ENCODE data around the gene GLIS1.

Gene GLIS1

DNA sequence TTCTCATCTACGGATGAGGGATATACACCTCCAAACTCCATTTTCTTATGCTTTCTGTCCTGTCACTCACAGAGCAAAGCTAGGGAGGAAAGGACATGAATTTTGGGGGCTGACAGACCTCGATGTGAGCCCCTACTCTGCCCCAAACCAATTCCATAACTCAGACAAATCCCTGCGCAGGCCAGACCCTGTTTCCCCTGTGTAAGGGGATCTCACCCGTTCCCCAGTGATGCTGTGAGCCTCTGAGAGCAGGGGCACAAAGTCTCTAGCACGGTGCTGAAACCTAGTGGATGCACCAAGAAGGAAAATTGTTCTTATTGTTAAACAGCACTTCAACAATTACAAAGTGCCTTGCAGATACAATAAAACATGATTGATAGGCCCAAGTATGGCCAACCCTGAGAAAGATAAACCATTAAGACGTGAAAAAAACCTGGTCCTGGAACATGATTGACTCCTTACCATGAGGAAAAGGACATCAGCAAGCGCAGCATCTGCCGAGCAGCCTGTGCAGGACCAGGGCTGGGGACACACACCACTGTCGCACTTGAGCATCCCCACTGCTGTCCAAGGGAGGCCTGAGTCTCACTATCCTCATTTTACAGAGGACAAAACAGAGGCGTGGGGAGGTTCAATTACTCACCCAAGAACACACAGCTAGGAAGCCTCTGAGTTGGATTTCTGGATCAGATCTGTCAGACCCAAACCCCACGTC lies 137.8 kb downstream of the GLIS1 start:
- in situ Hi-C loops (cut with MboI; ENCODE audit: low pct_unique_long_range_greater_than_20kb, low sequenced_read_pairs, unreplicated experiment), result no loop called here
- no peak for DNase-seq (ENCODE audit: low spot score)
- TF ChIP-seq, protein P1, sequence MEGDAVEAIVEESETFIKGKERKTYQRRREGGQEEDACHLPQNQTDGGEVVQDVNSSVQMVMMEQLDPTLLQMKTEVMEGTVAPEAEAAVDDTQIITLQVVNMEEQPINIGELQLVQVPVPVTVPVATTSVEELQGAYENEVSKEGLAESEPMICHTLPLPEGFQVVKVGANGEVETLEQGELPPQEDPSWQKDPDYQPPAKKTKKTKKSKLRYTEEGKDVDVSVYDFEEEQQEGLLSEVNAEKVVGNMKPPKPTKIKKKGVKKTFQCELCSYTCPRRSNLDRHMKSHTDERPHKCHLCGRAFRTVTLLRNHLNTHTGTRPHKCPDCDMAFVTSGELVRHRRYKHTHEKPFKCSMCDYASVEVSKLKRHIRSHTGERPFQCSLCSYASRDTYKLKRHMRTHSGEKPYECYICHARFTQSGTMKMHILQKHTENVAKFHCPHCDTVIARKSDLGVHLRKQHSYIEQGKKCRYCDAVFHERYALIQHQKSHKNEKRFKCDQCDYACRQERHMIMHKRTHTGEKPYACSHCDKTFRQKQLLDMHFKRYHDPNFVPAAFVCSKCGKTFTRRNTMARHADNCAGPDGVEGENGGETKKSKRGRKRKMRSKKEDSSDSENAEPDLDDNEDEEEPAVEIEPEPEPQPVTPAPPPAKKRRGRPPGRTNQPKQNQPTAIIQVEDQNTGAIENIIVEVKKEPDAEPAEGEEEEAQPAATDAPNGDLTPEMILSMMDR (IDR thresholded peaks at IDR 0.05; ENCODE audit: extremely low read depth, insufficient read depth, missing control alignments), result no peak

DNA sequence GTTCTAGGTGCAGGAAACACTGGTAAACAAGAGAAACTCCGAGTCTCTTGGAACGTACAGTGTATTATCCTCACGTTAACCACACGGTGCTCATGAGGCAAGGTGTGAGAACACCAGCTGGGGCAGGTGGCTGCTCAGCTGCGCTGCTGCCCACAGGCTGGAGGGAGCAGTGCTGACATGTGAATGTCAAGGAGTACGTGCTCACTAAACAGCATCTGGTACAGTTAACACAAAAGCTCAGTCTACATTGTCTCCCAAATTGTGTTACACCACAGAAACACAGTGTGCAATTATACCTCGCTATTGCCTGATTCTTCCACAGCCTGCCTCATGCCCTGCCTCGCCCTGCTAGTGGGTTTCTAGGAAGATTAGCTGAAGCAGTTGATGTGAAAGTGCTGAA lies 138.4 kb downstream of the GLIS1 start:
- no peak for DNase-seq (ENCODE audit: low spot score)
- TF ChIP-seq, protein P1 (IDR thresholded peaks at IDR 0.05; ENCODE audit: extremely low read depth, insufficient read depth, missing control alignments), result no peak
- in situ Hi-C loops (cut with MboI; ENCODE audit: low pct_unique_long_range_greater_than_20kb, low sequenced_read_pairs, unreplicated experiment), result no loop called here

GRCh38 chr1:53600001-53600400 lies 139.0 kb downstream of the GLIS1 start:
- in situ Hi-C loops (cut with MboI; ENCODE audit: low pct_unique_long_range_greater_than_20kb, low sequenced_read_pairs, unreplicated experiment), result no loop called here
- no peak for DNase-seq (ENCODE audit: low spot score)
- TF ChIP-seq, protein P1 (IDR thresholded peaks at IDR 0.05; ENCODE audit: extremely low read depth, insufficient read depth, missing control alignments), result no peak

DNA sequence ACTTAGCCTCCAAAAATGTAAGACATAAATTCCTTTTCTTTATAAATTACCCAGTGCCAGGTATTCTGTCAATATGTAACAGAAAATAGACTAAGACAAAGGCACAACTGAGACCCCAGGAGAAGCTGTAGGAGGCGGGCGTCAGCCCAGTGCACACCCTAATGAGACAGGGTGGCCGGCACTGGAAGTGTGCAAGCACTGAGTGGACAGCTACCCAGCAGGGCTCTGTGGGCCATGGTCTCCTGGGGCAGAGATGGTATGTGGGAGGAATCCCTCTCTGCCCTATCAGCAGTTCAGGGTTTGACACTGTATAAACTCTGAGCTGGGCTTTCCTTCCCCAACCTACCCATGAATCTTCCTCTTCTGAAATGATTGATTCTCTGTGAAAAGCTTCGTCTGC lies 139.5 kb downstream of the GLIS1 start:
- no peak for DNase-seq (ENCODE audit: low spot score)
- in situ Hi-C loops (cut with MboI; ENCODE audit: low pct_unique_long_range_greater_than_20kb, low sequenced_read_pairs, unreplicated experiment), result no loop called here
- TF ChIP-seq, protein P1 (IDR thresholded peaks at IDR 0.05; ENCODE audit: extremely low read depth, insufficient read depth, missing control alignments), result no peak

GRCh38 chr1:53598966-53599365 lies 140.0 kb downstream of the GLIS1 start:
- no peak for DNase-seq (ENCODE audit: low spot score)
- TF ChIP-seq, protein P1 (IDR thresholded peaks at IDR 0.05; ENCODE audit: extremely low read depth, insufficient read depth, missing control alignments), result no peak

GRCh38 chr1:53595906-53596305 lies 143.1 kb downstream of the GLIS1 start:
- TF ChIP-seq, protein P1 (IDR thresholded peaks at IDR 0.05; ENCODE audit: extremely low read depth, insufficient read depth, missing control alignments), result no peak
- in situ Hi-C loops (cut with MboI; ENCODE audit: low pct_unique_long_range_greater_than_20kb, low sequenced_read_pairs, unreplicated experiment), result no loop called here
- DNase-seq (ENCODE audit: low spot score), result no peak

More at GRCh38 chr1:53598966-53599365, 140.0 kb downstream of the GLIS1 start:
- in situ Hi-C loops (cut with MboI; ENCODE audit: low pct_unique_long_range_greater_than_20kb, low sequenced_read_pairs, unreplicated experiment), result no loop called here

All from GM13977 (cell line).